GM19193 (cell line): ENCODE results near the gene CDH12.

Experiments used
- POLR2A ChIP-seq: IDR thresholded peaks from 4 replicates; pipeline ENCODE4 v1.6.1; 2011; ENCODE audit not compliant: insufficient read depth, insufficient read length; ENCODE audit errors: extremely low read depth

The CDH12 gene

GRCh38 chr5:22033066-22033465 is 820.1 kb downstream of the CDH12 start:
- TF ChIP-seq POLR2A = no peak

DNA sequence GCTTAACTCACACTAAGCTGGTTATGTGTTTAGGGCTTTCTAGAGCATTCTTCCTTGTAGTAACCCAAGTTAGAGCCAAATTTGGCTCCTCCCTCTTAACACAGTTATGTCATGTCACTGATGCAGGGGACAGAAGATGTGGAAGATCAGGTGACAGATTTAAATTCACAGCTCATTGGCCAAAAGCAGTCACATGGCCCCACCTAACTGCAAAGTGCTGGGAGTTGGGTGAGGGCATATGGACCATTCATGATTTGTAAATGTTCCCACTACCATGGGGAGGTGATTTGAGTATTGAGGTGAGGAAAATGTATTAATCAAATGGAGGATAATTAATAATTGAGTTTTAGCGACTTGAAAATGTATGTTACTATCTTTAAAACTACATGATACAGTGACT is 829.4 kb downstream of the CDH12 start:
- TF ChIP-seq POLR2A = no peak

- TF ChIP-seq POLR2A = no peak
These were observed 922.0 kb downstream of the CDH12 start for GRCh38 chr5:21931116-21931515.

DNA sequence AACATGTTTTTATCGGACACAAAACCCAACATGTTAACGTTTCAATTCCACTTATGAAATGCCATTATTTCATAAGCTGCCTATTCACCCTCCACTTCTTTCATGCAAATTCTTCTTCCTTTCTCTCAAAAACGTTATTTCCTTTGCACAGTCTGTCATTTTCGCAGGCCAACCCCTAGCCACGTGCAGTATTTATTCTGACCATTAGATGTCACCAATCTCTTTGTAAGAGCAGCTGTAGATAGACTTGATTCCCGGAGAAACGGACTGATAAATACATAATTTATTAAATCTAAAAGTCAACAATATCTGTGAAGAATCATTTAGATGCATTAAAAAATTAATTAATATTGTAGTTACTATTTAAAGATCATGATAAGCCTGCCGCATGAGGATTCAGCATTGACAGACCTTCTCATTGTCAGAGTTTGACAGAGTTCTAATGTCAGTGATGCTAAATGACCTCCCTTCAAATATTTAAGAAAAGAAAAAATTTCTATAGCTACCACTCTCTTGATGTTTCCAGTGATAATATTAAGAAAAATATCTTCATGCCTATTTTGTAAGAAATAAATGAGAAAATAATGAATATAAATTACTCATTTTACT is 933.6 kb downstream of the CDH12 start:
- TF ChIP-seq POLR2A = no peak

DNA sequence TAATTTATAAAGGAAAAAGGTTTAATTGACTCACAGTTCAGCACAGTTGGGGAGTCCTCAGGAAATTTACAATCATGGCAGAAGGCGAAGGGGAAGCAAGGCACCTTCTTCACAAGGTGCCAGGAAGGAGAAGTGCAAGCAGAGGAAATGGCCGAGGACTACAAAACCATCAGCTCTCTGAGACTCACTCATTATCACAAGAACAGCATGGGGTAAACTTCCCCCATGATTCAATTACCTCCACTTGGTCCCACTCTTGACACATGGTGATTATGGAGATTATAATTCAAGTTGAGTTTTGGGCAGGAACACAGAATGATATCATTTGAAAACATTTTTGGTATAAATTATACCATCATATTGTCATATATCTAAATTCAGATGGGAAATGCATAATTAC is 934.7 kb downstream of the CDH12 start:
- no peak for TF ChIP-seq POLR2A

- no peak for TF ChIP-seq POLR2A
These were observed 942.4 kb downstream of the CDH12 start for GRCh38 chr5:21910731-21911130.

DNA sequence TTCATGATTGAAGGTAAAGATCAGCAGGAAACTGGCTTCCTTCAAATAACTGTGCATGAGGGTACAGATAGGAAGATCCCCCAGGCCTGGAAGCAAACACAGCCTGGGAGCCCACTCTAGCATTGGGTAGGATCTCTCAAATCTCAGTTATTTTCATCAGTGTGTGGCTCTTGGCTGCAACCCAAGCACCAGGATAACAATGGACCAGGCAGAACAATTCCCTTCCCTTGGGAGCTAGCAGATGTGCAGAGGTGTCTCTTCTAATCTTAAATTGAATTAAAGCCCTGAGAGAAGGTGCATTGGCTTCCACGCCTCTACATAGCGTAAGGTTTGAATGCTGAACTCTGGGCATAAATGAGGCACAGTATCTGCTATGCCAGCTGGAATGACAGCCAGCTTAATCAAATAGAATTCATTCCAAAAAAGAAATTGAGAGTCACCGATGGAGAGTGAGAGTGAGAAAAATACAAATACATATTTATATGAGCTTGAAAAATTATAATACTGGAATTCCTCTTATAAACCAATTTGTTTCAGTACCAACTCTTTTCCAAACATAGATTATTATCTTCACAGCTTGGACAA is 957.3 kb downstream of the CDH12 start:
- no peak for TF ChIP-seq POLR2A

DNA sequence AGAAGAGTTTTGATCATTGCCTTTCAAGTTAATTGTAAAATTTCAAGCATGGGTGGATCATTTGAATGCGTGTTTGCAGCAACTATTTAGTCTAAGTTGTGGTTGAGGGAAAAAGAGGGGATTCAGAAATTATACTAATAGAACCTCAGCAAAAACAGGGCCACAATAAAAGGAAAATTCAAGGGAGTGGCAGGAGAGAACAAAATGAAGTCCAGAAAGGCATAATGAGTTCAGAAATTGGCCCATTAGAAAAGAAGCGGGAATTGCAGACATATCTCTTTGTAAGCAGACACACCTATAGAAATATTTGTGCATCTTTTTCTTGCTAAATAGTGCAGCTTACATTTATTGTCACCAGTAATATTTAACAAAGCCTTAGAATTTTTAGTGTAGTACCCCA is 960.0 kb downstream of the CDH12 start:
- no peak for TF ChIP-seq POLR2A

DNA sequence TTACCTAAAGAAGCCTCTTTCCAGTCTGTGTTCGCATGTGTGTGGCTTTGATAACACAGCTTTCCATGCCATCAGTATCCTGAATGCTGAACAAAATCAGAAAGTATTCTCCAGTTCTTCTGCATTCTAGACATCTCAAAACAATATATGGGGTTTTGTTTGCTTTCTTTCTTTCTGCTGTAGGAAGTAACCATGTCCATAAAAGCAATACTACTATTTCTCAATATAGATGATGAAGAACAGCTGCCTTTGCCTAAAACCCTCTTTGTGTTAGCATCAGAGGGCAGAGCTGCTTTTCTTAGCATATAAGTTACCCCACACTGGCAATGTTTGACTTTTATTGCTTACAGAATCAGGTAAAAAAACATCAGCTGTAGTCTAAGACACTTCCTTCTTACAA is 963.6 kb downstream of the CDH12 start:
- TF ChIP-seq POLR2A = no peak

DNA sequence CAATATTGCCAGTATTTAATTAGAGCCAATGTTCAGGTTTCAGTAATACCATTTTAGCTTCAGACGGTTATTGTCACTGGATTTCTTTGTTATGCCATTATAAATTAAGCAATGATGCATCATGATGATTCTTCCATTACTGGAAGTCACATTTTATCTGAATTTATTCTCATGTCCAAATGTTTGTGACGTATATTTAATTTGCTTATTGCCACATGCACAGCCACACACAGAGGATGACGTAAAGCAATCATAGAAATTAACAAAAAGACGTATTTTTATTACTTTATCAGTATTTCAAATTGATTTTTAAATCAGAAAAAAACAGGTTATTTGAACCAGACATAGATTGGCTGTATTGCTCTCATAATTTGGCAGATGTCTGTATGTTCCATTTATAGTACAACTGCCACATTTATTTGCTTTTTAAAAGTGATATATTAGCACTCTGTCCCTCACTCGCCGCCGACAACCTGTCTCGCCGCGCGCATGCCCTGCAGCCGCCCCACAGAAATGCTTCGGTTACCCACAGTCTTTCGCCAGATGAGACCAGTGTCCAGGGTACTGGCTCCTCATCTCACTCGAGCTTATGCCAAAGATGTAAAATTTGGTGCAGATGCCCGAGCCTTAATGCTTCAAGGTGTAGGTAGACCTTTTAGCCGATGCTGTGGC is 970.9 kb downstream of the CDH12 start:
- TF ChIP-seq POLR2A = no peak

- TF ChIP-seq POLR2A = no peak
These were observed 973.0 kb downstream of the CDH12 start for GRCh38 chr5:21880164-21880563.

GRCh38 chr5:21862986-21863385 is 990.2 kb downstream of the CDH12 start:
- no peak for TF ChIP-seq POLR2A

DNA sequence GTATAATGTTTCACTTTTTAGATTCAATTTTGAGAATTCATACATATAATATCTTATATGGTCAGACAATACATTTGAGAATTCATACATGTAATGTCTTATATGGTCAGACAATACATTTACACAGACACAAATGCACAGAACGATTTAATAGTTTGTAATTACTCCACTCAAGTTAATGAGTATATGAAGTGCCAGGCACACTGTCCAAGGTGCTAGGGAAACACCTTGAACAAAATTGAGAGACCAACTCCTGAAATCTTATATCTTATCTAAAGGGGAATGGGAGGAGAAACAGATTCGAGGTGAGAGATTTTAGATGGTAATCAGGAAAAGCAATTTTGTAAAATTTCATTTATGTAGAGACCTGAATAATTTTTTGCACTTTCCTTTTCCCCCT is 994.7 kb downstream of the CDH12 start:
- no peak for TF ChIP-seq POLR2A

DNA sequence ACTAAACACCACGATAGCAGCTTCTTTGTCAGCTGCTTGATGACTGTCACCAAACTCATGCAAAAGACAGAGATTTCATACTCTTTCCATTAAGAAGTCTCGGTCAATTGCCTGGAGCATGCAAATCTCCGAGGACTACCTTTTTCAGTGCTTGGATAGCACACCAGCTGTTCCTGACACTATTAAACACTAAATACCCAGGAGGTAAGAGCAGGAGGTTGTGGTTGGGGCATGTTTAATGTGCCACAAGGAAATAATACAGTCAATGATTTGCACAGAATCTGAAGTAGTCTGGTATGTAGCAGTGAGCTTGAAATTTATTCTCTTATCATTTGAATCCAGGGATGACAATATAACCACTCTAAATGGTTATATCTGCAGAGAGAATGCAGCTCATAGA is 996.2 kb downstream of the CDH12 start:
- TF ChIP-seq POLR2A = no peak

DNA sequence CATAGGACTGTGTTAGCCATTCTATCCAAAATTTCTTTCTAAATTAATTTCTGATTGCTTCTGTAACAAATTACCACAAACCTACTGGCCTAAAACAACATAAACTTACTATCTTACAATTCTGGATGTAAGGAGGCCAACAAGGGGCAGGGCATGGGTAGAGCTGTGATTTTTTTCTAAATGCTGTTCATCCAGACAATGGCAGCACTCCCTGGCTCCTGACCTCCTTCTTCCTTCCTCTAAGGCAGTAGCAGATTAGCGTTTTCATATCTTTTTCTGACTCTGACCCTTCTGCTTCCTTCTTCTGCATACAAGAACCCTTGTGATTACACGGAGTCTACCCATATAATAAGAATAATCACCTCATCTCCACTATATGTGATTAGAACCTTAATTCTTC is 1005.8 kb downstream of the CDH12 start:
- no peak for TF ChIP-seq POLR2A

- no peak for TF ChIP-seq POLR2A
These were observed 1008.2 kb downstream of the CDH12 start for GRCh38 chr5:21844960-21845359.
